Mucosa of rectum (tissue), 2 donors: ENCODE measurements around the gene KIAA1217.
A peak's percentile ranks its signal among the peaks of the same experiment; 100 is the strongest.

Experiments used
- H3K27ac ChIP-seq, 2 donors: one replicate each; pipeline ENCODE4 v1.7.0; 2013; ENCODE audit warnings: inconsistent platforms in 2 of 2, low read depth in 2 of 2, low read length in 2 of 2
- H3K27me3 ChIP-seq, 2 donors: one replicate each; pipeline ENCODE4 v1.7.0; 2013; ENCODE audit warnings: low read length in 2 of 2; ENCODE audit not compliant: control insufficient read depth in 2 of 2, insufficient read depth in 2 of 2
- H3K36me3 ChIP-seq, 2 donors: one replicate each; pipeline ENCODE4 v1.7.0; 2013; ENCODE audit warnings: low read length in 2 of 2; ENCODE audit not compliant: control insufficient read depth in 2 of 2, insufficient read depth in 2 of 2
- H3K4me1 ChIP-seq, 2 donors: one replicate each; pipeline ENCODE4 v1.7.0; 2013; ENCODE audit warnings: low read length in 2 of 2, mild to moderate bottlenecking in 1 of 2; ENCODE audit not compliant: control insufficient read depth in 2 of 2, insufficient read depth in 2 of 2
- H3K4me3 ChIP-seq, 2 donors: one replicate each; pipeline ENCODE4 v1.7.0; 2013; ENCODE audit warnings: low read length in 2 of 2
- H3K9ac ChIP-seq, 2 donors: one replicate each; pipeline ENCODE4 v1.7.0; 2013; ENCODE audit warnings: low read length in 2 of 2, low read depth in 1 of 2, mild to moderate bottlenecking in 1 of 2
- H3K9me3 ChIP-seq, 2 donors: one replicate each; pipeline ENCODE4 v1.7.0; 2013; ENCODE audit warnings: low read length in 2 of 2; ENCODE audit not compliant: control insufficient read depth in 2 of 2
- donor health status: healthy.
- donor health status: Normal muscosa, but diverticular disease.

KIAA1217 gene

DNA sequence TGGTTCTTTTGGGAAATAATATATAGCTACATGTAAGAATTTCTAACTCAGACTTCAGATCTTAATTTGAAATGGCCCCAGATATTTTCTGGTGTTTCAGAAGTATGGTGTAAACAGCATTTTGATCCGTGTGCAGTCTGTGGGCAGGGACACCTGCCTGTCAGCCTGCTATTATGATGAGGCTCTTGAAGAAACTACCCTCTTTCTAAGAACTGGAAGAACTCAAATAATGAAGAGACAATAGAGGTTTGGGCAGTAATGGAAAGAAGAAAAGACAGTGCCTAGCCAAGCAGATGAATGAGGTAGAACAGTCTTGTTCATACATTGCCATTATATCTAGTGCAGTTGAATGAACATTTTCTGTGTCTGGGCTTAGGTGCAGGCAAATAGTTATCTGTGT, 258.2 kb downstream of the KIAA1217 start:
- peaks cover 33 to 44% of the 10 kb centered on the region in 2 donors for H3K4me1 ChIP-seq
- H3K9ac ChIP-seq: peak overlapping the region; percentile 82 to 83
- peak overlapping the region; percentile 77 to 81 for H3K4me3 ChIP-seq
- peak overlapping the region; percentile 92 to 96 for H3K27ac ChIP-seq
- no peaks in the 10 kb centered on the region for H3K9me3 ChIP-seq
- H3K36me3 ChIP-seq: no peaks in the 10 kb centered on the region
- no peaks in the 10 kb centered on the region for H3K27me3 ChIP-seq

GRCh38 chr10:24467605-24468004, 258.7 kb downstream of the KIAA1217 start:
- H3K36me3 ChIP-seq: no peaks in the 10 kb centered on the region
- H3K9me3 ChIP-seq: no peaks in the 10 kb centered on the region
- H3K4me3 ChIP-seq: peak overlapping the region; percentile 77 to 81
- no peaks in the 10 kb centered on the region for H3K27me3 ChIP-seq
- H3K27ac ChIP-seq: peak overlapping the region; percentile 92 to 96
- H3K9ac ChIP-seq: peak overlapping the region; percentile 82 to 83
- peaks cover 33 to 44% of the 10 kb centered on the region in 2 donors for H3K4me1 ChIP-seq

GRCh38 chr10:24468281-24468751, 259.4 kb downstream of the KIAA1217 start:
- H3K36me3 ChIP-seq: peaks cover 1 to 2% of the 10 kb centered on the region in 2 donors
- H3K9ac ChIP-seq: peak overlapping the region; percentile 15 to 82
- H3K9me3 ChIP-seq: no peaks in the 10 kb centered on the region
- peaks cover 33 to 41% of the 10 kb centered on the region in 2 donors for H3K4me1 ChIP-seq
- H3K27me3 ChIP-seq: no peaks in the 10 kb centered on the region
- H3K27ac ChIP-seq: peak overlapping the region; percentile 92 to 96
- H3K4me3 ChIP-seq: peak overlapping the region; percentile 77 to 81

- H3K4me3 ChIP-seq: peak overlapping the region in 1 of 2 donors; percentile 38
Measured at GRCh38 chr10:24469993-24470392, 261.1 kb downstream of the KIAA1217 start.

GRCh38 chr10:24475598-24475997, 266.7 kb downstream of the KIAA1217 start:
- H3K9me3 ChIP-seq: no peaks in the 10 kb centered on the region
- H3K27me3 ChIP-seq: no peaks in the 10 kb centered on the region
- peaks cover 5 to 16% of the 10 kb centered on the region in 2 donors for H3K4me1 ChIP-seq
- H3K36me3 ChIP-seq: peaks cover 11 to 23% of the 10 kb centered on the region in 2 donors
- no peak overlapping the region for H3K9ac ChIP-seq
- no peak overlapping the region for H3K4me3 ChIP-seq
- no peak overlapping the region for H3K27ac ChIP-seq

More at GRCh38 chr10:24469993-24470392, 261.1 kb downstream of the KIAA1217 start:
- Histone ChIP-seq H3K27ac (peak overlapping the region; percentile 85 to 90), H3K27me3 (no peaks in the 10 kb centered on the region), H3K9me3 (no peaks in the 10 kb centered on the region), H3K4me1 (peaks cover 19 to 25% of the 10 kb centered on the region in 2 donors), H3K9ac (no peak overlapping the region), H3K36me3 (peaks cover 9 to 13% of the 10 kb centered on the region in 2 donors)

DNA sequence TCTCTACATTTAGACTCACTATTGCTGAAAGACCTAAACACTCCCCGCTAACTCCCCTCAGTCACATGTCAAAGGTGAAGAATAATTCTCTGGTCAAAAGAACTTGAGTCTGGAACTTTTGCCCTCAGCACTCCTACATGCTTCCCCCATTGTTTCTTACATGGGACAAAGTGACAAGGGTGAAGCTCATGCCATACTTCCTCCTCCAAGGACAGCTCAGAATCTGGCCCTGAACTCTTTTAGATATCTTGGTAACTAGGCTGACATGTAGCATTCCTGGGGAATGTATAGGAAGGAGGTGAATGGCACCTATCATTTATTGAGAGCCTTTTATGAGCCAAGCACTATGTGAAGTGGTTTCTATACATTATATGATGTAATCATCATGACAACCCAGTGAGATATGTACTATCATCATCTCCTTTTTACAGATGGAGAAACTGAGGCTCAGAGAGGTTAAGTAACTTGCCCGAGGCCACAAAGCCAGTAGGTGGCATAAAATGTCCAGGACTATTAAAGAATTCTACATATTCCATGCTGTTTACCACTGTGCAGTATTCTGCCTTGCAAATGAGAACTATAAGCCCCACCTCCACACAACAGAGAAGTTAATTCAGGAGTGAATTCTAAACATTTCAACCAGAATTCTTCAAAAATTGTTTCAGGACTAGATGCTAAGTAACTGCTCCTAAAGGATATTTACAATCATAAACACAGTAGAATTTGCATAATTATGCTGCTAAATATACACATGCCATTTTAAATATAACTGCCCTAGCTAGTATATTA, 268.2 kb downstream of the KIAA1217 start:
- Histone ChIP-seq H3K9me3 (no peaks in the 10 kb centered on the region), H3K36me3 (peaks cover 11 to 23% of the 10 kb centered on the region in 2 donors), H3K9ac (no peak overlapping the region), H3K4me1 (peaks cover 5 to 17% of the 10 kb centered on the region in 2 donors), H3K27ac (peak overlapping the region in 1 of 2 donors; percentile 61), H3K4me3 (no peak overlapping the region), H3K27me3 (no peaks in the 10 kb centered on the region)

- Histone ChIP-seq H3K27me3 (no peaks in the 10 kb centered on the region), H3K27ac (no peak overlapping the region), H3K4me3 (no peak overlapping the region), H3K9ac (no peak overlapping the region), H3K9me3 (no peaks in the 10 kb centered on the region), H3K4me1 (peaks cover 6 to 23% of the 10 kb centered on the region in 2 donors), H3K36me3 (peaks cover 11 to 23% of the 10 kb centered on the region in 2 donors)
Measured at GRCh38 chr10:24477915-24478314, 269.0 kb downstream of the KIAA1217 start.

DNA sequence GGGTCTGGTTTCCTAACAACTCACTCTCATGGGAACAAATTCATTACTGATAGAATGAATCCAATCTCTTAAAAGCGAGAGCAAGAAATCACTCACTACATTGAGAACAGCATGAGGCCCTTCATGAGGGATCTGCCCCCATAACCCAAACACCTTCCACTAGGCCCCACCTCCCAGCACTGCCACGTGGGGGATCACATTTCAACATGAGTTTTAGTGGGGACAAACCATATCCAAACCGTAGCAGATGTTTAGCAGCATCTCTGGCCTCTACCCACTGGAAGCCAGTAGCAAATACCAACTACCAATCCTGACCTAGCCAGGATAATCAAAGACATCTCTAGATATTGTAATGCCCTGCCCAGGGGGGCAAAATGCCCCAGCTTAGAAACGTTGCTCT, 270.9 kb downstream of the KIAA1217 start:
- H3K27ac ChIP-seq: no peak overlapping the region
- peaks cover 3 to 10% of the 10 kb centered on the region in 2 donors for H3K36me3 ChIP-seq
- peaks cover 10 to 35% of the 10 kb centered on the region in 2 donors for H3K4me1 ChIP-seq

DNA sequence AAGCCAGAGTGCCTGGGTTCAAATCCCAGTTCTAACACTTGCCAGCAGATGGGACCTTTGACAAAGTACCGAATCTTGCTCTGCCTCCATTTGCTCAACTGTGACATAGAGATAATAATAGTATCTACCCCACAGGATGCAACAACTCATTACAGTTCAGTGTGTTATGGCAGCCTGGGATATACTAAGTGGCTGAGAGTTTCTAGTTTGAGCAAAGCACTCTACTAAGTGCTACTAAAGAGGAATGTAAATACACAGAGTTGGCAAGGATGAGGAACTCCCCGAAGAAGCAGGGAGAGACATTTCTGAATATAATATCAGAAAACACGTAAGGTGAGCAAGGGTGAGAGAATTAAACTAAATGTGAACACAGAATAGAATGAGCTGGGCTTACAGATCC, 271.5 kb downstream of the KIAA1217 start:
- Histone ChIP-seq H3K9ac (no peak overlapping the region), H3K27ac (peak overlapping the region; percentile 12 to 18)

More for the DNA sequence above, 270.9 kb downstream of the KIAA1217 start:
- H3K9me3 ChIP-seq: no peaks in the 10 kb centered on the region
- no peak overlapping the region for H3K4me3 ChIP-seq
- H3K27me3 ChIP-seq: no peaks in the 10 kb centered on the region
- H3K9ac ChIP-seq: no peak overlapping the region

DNA sequence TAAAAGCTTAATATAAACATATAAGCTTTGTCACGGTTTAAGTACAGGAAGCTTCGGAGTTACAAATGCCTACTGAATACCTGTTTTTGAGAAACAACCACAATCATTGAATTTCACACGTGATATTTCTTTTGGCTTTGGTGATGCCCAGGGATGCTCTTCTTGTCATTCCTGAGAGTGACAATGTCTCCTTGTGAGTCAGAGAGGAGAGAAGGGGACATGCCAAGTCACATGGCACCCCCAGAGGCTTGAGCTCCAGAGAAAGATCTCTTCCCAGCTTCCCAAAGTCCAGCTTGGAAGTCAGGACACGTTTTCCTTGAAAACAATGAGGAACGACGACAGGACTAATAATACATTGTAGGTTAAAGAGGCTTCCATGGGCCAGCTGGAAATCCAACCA, 272.3 kb downstream of the KIAA1217 start:
- no peak overlapping the region for H3K4me3 ChIP-seq
- H3K27ac ChIP-seq: no peak overlapping the region

More for the DNA sequence above, 271.5 kb downstream of the KIAA1217 start:
- Histone ChIP-seq H3K4me3 (no peak overlapping the region), H3K9me3 (no peaks in the 10 kb centered on the region), H3K4me1 (peaks cover 10 to 39% of the 10 kb centered on the region in 2 donors), H3K36me3 (peaks cover 3 to 13% of the 10 kb centered on the region in 2 donors), H3K27me3 (no peaks in the 10 kb centered on the region)

More for the DNA sequence above, 272.3 kb downstream of the KIAA1217 start:
- Histone ChIP-seq H3K9ac (no peak overlapping the region), H3K27me3 (no peaks in the 10 kb centered on the region), H3K36me3 (peaks cover 6 to 14% of the 10 kb centered on the region in 2 donors), H3K9me3 (no peaks in the 10 kb centered on the region), H3K4me1 (peaks cover 10 to 39% of the 10 kb centered on the region in 2 donors)
